ENCODE measurements around the gene KRT78.
"Not testable (repeated sequence)": the region's sequence is repeated elsewhere in the genome, so short reads cannot be mapped to it uniquely, and the experiment has no call there.

Gene KRT78

DNA sequence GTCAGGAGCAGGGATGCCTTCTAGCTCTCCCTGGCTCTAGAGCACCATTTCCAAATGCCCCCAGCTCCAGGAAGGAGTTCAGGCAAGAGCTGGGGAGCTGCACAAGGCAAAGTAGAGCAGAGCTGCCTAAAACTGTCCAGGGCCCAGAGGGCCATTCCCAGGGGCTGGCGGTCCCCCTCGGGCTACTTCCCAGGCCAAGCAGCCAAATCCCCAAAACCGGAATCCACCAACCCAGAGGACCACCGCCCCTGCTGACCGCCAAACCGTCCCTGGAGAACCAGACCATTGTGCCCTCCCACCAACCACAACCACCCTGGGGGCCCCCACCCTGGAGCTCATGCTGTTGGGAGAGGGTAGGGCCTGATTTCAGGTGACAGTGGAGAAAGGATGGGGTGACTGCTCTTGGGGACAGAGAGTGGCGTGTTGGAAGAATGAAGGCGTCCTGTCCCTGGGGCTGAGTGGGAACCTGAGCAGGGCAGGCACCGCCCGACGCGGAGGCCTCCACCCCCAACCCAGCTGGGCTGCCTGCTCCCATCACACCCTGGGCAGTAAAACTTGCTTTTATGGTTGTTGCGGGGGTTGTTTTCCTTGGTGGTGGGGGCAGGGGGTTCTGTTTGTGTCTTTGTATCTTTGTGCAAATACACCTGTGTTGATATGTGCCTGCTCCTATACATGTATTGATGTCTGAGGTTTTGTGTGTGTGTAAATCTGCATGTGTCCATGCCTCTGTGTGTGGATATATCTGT is 24.0 kb upstream of the KRT78 start:
- no peak for DNase-seq

- no peak for DNase-seq
Observed at GRCh38 chr12:52871291-52872039, 22.7 kb upstream of the KRT78 start.

DNA sequence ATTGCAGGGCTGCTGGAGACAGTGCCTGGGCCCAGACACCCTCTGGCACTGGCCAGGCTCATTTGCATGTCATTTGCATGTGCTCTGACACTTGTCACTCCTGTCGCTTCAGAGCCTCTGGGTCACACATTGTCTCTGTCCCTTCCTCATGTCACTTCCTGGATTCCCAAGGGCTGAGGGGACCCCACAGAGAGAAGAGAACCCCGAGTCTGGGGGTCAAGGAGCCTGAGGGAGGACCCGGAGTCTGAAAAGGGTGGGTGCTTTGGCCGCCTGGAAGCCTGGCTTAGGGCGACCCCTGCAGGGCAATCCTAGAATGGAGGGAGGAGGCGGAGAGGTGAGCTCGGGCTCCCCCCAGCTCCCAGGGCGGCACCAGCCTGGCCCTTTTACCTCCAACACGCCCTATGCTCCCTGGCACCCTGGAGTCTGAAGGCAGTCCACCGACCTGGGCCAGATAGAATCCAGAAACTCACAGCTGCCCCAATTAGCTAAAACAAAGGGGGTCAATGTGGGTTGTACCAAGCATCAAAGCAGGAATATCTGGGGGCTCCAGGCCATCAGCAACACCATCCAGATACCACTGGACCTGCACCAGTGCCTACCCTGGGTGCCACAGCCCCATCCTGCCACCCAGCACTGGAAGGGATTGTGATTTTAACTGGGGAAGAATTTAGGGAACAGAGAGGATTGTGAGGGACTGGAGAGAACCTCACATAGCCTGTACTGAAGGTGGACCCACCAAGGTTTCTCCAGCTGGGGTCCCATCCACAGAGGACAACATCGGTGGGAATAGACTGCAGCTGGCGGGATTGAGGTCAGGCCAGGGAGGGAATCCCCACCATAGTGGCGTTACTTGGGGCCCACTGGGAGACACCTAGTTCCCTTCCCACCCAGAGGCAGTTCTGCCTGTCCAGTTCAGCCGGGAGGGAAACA is 21.8 kb upstream of the KRT78 start:
- peak in 42 of 58 donors; percentile 4 to 63 (median 23) for DNase-seq

DNA sequence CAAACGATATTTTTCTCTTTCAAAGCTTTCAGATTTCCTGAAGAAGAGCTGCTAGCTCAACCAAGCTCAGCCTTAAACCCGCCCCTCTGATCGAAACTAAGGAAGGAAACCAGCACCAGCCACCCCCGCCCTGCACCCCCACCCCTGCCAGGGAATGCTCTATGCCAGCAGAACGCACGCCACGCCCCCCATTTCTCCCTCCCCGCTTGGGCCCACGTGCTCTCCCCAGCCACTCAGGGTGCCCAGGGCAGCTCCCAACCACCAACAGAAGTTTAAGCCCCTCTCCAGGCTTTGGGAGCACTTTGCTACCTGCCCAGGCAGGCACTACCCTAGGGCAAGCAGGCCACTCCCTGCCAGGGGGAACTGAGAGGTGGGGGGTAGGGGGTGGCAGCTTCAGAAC is 18.8 kb upstream of the KRT78 start:
- DNase-seq: peak in 8 of 58 donors; percentile 4 to 53 (median 13)

DNA sequence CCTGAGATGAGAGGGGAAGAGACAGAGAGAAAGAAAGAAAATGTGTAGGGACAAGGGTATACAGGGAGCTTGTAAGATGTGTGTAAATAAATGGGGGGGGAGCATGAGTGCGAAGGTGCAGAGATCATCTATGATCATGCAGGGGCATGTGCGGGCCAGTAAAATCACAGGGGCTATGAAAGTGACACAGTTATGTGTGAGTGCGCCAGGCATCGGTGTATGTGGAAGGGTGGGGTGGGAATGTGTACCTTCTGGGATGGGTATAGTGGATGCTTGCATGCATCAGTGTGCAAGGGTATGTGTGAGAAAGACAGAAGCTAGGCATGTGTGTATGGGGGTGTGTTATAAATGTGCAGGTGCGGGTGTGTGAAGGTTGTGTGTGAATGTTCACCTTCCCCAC is 18.4 kb upstream of the KRT78 start:
- no peak for DNase-seq

DNA sequence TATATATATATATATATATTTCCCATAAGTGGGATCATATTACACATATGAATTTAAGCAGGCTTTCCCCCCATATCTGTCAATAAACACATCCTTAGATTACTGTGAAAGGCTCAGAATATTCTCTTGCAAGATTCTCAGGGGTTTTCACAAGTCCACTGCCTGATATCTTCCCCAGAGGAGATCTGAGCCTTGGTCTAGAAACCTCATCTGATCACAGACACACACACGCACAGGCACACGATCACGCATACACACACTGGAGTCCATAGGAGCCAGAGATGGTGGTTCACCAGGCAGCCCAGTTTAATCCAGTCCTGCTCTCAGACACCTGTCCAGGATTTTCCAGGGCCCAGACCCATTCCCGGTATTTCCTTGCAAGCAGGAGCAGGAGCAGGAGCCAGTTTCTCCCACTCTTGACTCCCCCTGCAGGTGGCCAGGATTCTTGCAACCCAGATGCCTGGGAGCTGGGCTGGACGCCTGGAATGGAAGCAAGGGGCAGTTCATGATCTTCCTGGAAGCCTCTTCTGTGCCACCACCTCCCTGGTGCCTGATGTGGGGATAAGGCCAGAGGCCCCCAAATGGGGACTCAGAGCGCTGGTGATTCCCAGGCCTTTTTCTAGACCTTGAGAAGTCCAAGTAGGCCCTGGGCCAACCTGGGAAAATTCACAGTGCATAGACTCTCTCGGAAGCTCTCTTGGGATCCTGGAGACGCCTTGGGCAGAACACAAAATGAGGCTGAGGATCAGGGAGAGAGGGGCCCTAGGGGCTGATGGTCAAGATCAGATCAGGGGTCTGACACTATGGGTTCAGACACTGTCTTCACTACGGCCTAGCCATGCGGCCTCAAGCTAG is 16.5 kb upstream of the KRT78 start:
- DNase-seq: peak in 40 of 58 donors; percentile 6 to 60 (median 22)

DNA sequence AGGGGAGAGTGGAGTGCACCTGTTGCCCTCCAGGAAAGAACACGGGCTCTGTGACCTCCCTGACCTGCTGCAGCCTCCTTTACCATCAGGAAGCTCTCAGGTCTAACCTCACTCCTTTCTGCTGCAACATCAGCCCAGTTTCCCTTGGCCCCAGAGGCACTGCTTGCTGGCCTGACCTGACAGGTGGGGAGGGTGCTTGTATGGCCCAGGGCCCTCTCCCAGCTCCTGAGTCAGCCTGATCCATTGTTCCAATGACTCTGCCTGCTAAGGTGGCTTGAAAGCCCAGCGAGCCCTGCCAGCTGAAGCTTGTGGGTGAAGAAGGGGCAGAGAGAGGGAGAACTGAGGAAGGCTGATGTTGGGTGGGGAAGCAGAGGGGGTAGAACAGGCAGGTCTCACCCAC is 13.2 kb upstream of the KRT78 start:
- no peak for DNase-seq

DNA sequence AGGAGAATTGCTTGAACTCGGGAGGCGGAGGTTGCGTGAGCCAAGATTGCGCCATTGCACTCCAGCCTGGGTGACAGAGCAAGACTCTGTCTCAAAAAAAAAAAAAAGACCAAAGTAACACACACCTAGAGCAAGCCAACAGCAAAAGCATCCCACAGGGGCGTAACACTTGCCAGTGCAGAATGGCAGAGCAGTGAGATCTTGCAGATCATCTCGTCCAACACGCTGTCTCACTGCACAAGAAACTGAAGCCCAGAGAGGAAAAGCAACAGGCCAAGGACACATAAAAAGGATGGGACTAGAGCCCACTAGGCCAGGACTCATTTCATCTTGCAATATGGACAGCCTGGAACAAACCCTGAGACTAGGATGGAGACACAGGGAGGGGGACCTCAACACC is 12.7 kb upstream of the KRT78 start:
- DNase-seq: no peak

GRCh38 chr12:52860102-52860823 is 11.5 kb upstream of the KRT78 start:
- no peak for DNase-seq

DNA sequence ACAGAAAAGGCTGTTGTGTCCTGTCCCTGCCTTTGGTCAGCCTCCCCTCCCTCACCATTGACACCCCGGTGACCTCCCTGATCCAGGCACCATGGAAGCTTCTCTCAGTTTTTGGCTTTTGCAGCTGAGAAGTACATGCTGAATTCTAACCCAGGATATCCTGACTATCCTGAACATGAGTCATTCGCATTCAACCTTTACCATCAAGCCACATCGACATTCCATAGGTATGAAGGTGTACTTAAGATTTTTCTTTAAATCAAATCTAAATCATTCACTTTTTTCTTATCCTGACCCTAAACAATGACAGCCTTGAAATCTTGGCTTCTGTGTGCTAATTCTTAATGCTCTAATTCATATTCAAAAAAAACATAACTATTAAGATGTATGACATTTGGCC is 8.7 kb upstream of the KRT78 start:
- no peak for DNase-seq

DNA sequence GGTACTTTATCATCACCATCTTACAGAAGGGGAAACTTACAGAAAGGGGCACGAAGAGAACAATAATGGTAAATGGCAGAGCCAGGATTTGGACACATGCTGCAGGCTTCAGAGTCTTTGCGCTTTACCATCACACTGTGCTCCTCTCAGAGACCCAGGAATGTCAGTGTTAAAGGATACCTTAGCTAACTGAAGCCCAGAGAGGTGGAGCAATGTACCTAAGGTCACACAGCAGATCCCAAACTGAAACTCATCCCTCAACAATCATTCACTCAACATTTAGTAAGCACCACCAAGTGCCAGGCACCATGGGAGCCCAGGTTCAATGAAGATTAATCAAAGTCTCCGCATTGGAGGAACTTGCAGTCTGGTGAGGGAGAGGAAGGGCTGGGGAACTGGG is 8.0 kb upstream of the KRT78 start:
- no peak for DNase-seq

DNA sequence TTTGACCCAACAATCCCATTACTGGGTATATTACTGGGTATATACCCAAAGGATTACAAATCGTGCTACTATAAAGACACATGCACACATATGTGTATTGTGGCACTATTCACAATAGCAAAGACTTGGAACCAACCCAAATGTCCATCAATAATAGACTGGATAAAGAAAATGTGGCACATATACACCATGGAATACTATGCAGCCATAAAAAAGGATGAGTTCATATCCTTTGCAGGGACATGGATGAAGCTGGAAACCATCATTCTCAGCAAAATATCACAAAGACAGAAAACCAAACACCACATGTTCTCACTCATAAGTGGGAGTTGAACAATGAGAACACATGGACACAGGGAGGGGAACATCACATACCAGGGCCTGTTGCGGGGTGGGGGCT is 7.3 kb upstream of the KRT78 start:
- DNase-seq: not testable (repeated sequence)

DNA sequence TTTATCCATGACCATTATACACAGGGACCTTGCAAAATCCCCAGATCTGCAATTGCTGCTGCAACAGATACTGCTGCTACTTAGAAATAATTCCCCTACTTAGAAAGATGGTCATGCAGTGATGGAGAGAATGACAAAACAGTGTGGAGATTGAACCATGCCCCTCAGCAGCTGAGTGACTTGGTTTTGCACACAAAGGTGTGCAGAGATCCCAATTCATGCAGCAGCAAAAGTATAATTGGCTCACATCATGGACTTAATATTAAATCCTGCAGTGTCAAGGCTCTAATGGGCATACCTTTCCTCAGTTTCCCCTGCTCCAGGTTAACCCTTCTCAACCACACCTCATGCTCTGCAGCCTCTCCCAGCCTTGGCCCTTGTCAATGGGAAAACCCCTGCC is 3.0 kb upstream of the KRT78 start:
- no peak for DNase-seq

GRCh38 chr12:52850681-52851080 is 1.9 kb upstream of the KRT78 start:
- no peak for DNase-seq

DNA sequence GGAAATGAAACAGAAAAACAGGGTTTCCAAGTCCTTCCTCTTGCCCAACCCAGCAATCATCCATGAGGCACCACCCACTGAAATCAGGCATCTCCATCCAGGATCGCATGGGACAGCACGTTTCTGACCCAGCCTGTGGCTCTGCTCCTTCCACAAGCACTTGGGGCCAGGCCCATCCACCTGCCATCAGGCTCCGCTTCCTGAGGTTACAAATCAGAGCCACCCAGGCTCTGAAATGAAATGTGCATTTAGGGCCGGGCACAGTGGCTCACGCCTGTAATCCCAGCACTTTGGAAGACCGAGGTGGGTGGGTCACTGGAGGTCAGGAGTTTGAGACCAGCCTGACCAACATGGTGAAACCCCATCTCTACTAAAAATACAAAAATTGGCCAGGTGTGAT is 717 bp upstream of the KRT78 start:
- DNase-seq: no peak

GRCh38 chr12:52847335-52848102 is 1.3 kb downstream of the KRT78 start:
- no peak for DNase-seq

GRCh38 chr12:52846356-52846970 is 2.3 kb downstream of the KRT78 start:
- no peak for DNase-seq

DNA sequence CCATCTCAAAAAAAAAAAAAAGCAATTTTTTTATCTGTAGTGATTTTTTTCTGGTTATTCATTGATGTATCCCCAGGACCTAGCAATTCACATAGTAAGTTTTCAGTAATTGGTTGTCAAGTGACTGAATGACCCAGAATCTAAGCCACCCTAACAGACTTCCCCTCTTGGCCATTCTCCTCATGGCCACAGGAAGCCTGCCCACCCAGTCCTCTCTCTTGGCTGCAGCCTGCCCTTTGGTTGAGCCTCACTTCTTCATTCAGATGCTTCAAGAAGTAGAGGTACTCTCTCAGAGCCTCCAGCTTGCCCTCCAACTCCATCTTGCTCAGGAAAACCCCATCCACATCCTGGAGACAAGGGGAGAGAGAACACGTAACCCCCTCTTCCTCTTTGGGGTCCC is 2.8 kb downstream of the KRT78 start:
- DNase-seq: no peak

- no peak for DNase-seq
Observed at GRCh38 chr12:52844386-52844785, 4.4 kb downstream of the KRT78 start.

Measured in anterior cingulate cortex (tissue), 58 donors.